ENCODE data around the gene UBN2.

The UBN2 gene

DNA sequence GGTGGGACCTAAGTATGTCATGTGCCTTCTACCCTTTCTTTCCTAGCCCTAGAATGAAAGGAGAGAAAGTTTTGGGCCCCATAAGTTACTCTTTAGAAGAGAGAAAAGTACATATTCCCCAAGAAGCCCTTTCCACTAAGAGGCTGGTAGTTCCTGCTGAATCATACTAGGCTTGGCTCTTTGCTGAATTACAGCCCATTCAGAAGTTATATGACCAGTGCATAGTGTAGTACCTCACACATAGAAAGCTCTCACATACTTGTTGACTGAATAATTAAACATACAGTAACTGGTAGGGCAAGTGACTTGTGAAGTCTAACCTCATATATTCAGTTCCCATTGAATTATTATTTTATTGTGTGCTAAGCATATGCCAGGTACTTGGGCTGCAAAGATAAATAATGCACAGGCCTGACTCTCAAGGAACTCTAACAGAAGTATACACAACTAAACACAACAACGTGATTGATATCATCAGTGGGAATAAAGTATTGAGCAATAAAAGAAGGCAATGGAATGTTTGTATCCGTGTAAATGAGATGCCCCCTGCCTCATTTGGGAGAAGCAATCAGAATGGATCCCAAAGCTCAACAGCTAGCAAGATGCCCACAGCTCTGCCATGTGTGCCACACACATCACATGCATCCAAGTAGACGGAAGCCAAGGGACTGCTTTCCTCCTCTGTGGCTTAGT is 38.9 kb upstream of the UBN2 start:
- TF ChIP-seq, protein P1, sequence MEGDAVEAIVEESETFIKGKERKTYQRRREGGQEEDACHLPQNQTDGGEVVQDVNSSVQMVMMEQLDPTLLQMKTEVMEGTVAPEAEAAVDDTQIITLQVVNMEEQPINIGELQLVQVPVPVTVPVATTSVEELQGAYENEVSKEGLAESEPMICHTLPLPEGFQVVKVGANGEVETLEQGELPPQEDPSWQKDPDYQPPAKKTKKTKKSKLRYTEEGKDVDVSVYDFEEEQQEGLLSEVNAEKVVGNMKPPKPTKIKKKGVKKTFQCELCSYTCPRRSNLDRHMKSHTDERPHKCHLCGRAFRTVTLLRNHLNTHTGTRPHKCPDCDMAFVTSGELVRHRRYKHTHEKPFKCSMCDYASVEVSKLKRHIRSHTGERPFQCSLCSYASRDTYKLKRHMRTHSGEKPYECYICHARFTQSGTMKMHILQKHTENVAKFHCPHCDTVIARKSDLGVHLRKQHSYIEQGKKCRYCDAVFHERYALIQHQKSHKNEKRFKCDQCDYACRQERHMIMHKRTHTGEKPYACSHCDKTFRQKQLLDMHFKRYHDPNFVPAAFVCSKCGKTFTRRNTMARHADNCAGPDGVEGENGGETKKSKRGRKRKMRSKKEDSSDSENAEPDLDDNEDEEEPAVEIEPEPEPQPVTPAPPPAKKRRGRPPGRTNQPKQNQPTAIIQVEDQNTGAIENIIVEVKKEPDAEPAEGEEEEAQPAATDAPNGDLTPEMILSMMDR (IDR thresholded peaks at IDR 0.05) = no peak

DNA sequence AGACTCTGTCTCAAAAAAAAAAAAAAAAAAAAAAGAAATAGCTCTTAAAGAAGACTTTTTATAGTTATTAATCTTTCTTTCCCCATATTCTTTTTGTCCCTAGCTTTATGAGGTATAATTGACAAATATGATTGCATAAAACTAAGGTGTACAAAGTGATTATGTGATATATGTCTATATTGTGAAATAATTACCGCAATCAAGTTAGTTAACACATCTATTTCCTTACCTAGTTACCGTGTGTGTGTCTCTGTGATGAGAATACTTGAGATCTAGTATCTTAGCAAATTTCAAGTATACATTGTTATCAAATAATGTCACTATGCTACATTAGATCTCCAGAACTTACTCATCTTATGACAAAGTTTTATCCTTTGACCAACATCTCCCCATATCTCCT is 30.7 kb upstream of the UBN2 start:
- TF ChIP-seq, protein P1 (IDR thresholded peaks at IDR 0.05) = no peak

DNA sequence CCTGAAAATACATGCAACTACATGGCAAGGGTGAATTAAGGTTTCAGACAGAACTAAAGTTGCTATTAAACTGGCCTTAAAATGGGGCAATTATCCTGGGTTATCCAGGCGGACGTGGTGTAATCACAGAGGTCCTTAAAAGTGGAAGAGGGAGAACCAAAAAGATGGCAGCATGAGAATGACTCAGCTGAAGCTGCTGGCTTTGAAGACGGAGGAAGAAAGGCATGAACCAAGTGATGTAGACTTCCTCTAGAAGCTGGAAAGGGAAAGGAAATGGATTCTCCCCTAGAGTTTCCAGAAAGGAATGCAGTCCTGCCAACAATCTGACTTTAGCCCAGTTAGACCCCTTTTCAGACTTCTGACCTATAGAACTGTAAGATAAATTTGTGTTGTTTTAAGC is 27.0 kb upstream of the UBN2 start:
- TF ChIP-seq, protein P1 (IDR thresholded peaks at IDR 0.05) = no peak

DNA sequence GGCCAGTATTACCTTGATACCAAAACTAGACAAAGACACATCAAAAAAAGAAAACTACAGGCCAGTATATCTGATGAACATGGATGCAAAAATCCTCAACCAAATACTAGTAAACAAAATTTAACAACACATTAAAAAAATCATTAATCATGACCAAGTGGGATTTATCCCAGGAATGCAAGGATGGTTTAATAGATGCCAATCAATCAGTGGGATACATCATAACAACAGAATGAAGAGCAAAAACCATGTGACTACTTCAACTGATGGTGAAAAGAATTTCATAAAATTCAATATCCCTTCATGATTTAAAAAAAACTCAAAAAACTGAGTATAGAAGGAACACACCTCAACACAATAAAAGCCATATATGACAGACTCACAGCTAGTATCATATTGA is 25.2 kb upstream of the UBN2 start:
- TF ChIP-seq, protein P1 (IDR thresholded peaks at IDR 0.05) = no peak

DNA sequence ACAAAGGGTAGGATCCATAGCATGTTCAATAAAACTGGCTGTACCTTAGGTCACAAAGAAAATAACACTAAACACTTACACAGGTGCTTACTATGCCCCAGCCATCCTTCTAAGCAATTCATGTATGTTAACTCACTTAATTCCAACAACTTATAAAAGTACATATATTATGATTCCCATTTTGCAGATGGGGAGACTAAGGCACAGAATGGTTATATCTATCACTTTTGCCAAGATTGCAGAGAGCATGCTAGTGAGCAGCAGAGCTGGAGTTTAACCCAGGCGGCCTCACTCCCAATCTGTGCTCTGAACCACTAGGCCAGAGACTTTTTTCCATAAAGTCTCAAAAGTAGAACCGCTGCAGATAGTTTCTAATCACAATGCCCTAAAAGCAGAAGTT is 18.9 kb upstream of the UBN2 start:
- TF ChIP-seq, protein P1 (IDR thresholded peaks at IDR 0.05) = no peak

DNA sequence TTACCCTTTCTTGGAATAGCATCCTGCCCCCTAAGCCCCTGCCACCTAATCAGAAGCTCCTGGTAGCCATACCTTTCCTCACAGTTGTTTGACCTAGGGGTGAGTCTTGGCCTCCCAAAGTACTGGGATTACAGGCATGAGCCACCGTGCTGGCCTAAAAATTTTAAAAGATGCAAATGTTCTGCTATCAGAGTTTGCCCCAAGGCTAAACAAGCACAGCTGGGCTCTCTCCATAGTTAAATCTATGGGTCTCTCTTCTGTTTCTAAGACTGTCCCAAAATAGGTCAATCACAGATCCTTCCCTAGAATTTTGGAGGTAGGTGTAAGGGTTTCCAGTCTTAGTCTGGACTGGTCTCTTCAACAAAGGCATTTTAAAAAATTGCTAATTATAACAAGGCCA is 12.9 kb upstream of the UBN2 start:
- TF ChIP-seq, protein P1 (IDR thresholded peaks at IDR 0.05) = no peak

DNA sequence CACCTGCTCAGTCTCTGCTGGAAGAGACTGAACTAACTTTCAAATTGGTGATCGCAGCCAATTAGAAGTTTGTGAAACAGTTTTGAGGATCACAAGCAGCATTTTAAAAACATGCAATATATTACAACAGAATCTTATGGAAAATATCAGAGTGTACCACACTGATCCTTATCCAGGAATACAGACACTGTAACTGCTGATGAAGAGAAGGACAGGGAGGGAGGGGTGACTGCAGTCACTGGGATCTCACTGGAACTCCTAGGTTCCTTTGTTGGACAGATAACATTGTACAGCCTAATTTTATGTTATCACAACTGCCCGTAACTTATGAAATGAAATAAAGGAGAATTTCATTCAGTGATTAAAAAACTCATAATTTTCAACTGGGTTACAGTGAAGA is 6.8 kb upstream of the UBN2 start:
- TF ChIP-seq, protein P1 (IDR thresholded peaks at IDR 0.05) = no peak

DNA sequence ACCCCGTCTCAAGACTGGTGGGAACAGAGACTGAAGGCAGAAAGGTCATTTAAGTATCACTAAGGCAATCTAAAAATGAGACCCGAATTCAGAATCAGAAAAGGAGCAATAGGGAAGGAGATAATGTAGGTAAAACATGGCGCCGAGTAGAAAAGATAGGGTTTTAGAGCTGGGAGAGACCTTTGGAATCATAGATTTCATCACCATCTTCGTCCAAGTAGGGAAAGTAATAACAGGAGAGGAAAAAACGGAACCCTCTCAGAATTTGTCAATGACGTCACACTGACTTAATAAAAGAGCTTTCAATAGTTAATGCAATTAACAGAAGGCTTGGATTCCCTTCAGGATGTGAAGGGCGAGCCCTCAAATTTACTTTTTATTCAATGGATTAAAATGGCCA is 1.0 kb upstream of the UBN2 start:
- TF ChIP-seq, protein P1 (IDR thresholded peaks at IDR 0.05) = no peak
